Measurements from ENCODE around the gene MMRN1.

Gene MMRN1, protein sequence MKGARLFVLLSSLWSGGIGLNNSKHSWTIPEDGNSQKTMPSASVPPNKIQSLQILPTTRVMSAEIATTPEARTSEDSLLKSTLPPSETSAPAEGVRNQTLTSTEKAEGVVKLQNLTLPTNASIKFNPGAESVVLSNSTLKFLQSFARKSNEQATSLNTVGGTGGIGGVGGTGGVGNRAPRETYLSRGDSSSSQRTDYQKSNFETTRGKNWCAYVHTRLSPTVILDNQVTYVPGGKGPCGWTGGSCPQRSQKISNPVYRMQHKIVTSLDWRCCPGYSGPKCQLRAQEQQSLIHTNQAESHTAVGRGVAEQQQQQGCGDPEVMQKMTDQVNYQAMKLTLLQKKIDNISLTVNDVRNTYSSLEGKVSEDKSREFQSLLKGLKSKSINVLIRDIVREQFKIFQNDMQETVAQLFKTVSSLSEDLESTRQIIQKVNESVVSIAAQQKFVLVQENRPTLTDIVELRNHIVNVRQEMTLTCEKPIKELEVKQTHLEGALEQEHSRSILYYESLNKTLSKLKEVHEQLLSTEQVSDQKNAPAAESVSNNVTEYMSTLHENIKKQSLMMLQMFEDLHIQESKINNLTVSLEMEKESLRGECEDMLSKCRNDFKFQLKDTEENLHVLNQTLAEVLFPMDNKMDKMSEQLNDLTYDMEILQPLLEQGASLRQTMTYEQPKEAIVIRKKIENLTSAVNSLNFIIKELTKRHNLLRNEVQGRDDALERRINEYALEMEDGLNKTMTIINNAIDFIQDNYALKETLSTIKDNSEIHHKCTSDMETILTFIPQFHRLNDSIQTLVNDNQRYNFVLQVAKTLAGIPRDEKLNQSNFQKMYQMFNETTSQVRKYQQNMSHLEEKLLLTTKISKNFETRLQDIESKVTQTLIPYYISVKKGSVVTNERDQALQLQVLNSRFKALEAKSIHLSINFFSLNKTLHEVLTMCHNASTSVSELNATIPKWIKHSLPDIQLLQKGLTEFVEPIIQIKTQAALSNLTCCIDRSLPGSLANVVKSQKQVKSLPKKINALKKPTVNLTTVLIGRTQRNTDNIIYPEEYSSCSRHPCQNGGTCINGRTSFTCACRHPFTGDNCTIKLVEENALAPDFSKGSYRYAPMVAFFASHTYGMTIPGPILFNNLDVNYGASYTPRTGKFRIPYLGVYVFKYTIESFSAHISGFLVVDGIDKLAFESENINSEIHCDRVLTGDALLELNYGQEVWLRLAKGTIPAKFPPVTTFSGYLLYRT

DNA sequence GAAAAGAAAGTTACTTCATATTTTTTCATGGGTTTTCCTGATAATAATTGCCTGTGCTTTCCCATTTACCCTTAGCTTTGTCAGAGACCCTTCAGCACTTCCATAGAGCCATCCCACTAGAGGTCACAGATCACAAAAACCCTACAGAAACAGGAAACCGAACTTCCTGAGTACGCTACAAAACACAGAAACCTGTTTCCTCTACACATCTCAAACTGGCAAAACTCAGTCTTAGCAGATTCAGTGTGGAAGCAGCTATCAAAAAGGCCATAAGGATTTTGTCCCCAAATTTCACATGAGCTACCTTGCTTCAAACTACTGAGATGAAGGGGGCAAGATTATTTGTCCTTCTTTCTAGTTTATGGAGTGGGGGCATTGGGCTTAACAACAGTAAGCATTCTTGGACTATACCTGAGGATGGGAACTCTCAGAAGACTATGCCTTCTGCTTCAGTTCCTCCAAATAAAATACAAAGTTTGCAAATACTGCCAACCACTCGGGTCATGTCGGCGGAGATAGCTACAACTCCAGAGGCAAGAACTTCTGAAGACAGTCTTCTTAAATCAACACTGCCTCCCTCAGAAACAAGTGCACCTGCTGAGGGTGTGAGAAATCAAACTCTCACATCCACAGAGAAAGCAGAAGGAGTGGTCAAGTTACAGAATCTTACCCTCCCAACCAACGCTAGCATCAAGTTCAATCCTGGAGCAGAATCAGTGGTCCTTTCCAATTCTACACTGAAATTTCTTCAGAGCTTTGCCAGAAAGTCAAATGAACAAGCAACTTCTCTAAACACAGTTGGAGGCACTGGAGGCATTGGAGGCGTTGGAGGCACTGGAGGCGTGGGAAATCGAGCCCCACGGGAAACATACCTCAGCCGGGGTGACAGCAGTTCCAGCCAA lies at the start of gene MMRN1:
MMRN1 (plus strand) TSS at position 206 of the 902 bp plus-strand sequence; CDS start at position 324, 118 bp downstream.
- peak; percentile 14 for DNase-seq (ENCODE audit: low read depth)
- no peak within 1 kb of the TSS for H3K4me3 ChIP-seq (replicated peaks; ENCODE audit: low read depth, low read length)
- TF ChIP-seq, protein P1, sequence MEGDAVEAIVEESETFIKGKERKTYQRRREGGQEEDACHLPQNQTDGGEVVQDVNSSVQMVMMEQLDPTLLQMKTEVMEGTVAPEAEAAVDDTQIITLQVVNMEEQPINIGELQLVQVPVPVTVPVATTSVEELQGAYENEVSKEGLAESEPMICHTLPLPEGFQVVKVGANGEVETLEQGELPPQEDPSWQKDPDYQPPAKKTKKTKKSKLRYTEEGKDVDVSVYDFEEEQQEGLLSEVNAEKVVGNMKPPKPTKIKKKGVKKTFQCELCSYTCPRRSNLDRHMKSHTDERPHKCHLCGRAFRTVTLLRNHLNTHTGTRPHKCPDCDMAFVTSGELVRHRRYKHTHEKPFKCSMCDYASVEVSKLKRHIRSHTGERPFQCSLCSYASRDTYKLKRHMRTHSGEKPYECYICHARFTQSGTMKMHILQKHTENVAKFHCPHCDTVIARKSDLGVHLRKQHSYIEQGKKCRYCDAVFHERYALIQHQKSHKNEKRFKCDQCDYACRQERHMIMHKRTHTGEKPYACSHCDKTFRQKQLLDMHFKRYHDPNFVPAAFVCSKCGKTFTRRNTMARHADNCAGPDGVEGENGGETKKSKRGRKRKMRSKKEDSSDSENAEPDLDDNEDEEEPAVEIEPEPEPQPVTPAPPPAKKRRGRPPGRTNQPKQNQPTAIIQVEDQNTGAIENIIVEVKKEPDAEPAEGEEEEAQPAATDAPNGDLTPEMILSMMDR (IDR thresholded peaks at IDR 0.05; ENCODE audit: low read length, missing control alignments) = no peak

DNA sequence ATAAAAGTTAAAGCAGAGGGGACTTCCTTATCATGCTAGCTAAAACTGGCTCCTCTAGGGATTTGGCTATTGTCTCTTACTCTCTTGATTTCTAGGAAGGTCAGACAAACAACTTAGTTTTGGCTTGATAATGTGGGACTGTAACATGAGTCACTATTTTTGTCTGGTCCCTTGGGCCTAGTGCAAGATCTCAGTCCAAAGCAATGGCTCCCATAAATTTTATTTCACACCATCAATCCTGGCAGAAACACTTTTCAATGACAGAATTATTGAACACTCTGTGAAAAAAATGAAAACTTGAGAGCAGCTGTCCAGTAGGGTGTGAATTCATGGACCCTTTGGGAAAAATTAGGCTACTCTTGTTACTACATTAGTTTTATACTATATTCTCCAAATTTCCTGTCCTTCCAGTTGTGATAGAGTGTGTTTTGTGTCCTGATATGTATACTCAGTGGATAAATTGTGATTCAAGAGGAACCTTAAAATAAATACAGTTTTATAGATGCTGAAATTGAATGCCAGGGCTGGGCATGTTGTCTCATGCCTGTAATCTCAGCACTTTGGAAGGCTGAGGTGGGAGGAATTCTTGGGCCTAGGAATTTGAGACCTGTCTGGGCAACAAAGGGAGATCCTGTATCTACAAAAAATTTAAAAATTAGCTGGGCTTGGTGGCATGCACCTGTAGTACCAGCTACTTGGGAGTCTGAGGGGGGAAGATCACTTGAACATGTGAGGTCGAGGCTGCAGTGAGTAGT lies 46.9 kb upstream of the MMRN1 start:
- TF ChIP-seq, protein P1 (IDR thresholded peaks at IDR 0.05; ENCODE audit: low read length, missing control alignments) = no peak
- DNase-seq (ENCODE audit: low read depth) = peak; percentile 41
- no peak overlapping the region for H3K4me3 ChIP-seq (replicated peaks; ENCODE audit: low read depth, low read length)

DNA sequence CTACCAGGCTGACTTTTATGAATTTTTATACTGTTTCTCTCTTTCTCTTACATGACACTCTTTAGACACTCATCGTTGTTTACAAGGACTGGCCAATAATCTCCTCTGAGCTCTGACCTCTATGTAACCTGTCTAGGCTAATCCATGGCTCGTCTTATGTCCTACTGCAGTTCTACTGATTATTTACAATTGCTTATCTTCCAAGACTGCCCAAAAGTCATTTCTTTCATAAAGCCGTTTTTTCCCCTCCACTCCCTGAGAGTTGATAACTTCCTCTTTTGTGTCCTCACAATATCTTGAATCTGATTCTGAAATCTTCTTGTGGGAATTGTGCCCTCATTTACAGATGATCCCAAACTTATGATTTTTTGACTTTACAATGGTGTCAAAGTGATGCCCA lies 39.4 kb upstream of the MMRN1 start:
- no peak overlapping the region for H3K4me3 ChIP-seq (replicated peaks; ENCODE audit: low read depth, low read length)
- TF ChIP-seq, protein P1 (IDR thresholded peaks at IDR 0.05; ENCODE audit: low read length, missing control alignments) = no peak

DNA sequence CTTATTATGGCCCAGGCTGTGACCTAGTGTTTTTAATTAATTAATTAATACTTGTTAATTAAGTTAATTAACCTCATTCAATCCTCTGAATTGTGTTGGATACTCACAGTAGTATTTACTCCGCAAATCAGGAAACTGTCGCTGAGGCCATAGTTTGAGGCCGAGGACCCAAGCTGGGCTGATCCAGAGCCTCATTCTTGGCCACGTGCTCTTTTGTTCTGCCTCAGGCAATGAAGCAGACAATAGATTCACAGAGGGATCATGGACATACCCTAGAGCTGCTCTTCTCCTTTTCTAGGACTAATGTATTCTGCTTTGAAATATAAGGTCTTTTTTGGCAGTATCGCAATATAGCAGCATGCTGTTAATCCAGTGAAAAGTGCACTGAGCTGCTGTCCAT lies 33.7 kb upstream of the MMRN1 start:
- H3K4me3 ChIP-seq (replicated peaks; ENCODE audit: low read depth, low read length) = no peak overlapping the region
- TF ChIP-seq, protein P1 (IDR thresholded peaks at IDR 0.05; ENCODE audit: low read length, missing control alignments) = no peak
- DNase-seq (ENCODE audit: low read depth) = no peak

More for the DNA sequence above, 39.4 kb upstream of the MMRN1 start:
- DNase-seq (ENCODE audit: low read depth) = no peak

DNA sequence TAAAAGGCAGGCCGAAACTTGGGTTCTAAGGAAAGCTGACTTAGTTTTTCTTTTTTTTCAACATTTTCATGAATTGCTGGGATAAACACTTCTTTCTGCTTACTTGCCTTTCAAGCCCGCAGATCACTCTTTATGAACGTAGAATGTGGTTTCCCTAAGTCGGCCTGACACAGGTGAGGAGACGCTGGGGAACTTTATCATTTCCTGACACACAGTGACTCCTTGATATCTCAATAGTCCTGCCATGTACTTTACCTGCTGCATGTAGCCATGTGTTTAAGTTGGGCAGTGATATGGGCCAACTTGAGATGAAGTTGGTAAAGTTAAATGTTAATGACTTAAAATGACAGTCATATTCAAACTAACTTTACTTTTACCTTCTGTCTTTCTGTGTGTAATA lies 31.1 kb upstream of the MMRN1 start:
- DNase-seq (ENCODE audit: low read depth) = no peak
- H3K4me3 ChIP-seq (replicated peaks; ENCODE audit: low read depth, low read length) = no peak overlapping the region
- TF ChIP-seq, protein P1 (IDR thresholded peaks at IDR 0.05; ENCODE audit: low read length, missing control alignments) = no peak
